ENCODE results near the gene NRDC. TPM values are rescaled to one million over a fixed set of nuclear protein-coding genes. Genes with fewer than 3 reads are reported as not detected.

The NRDC gene
- total and polyA plus RNA-seq, 9 donors: 46.1 to 121 (median 88.3) TPM

DNA sequence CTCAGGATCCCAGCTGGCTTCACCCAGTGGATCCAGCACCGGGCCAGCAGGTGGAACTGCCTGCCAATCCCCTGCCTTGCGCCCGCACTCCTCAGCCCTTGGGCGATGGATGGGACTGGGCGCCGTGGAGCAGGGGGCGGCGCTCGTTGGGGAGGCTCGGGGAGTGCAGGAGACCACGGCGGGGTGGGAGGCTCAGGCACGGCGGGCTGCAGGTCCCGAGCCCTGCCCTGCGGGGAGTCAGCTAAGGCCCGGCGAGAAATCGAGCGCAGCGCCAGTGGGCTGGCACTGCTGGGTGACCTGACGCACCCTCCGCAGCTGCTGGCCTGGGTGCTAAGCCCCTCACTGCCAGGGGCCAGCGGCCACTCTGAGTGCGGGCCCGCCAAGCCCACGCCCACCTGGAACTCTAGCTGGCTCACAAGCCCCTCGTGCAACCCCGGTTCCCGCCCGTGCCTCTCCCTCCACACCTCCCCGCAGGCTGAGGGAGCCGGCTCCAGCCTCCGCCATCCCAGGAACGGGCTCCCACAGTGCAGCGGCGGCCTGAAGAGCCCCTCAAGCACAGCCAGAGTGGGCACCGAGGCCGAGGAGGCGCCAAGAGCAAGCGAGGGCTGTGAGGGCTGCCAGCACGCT lies 31.1 kb downstream of the NRDC start:
- H3K27me3 ChIP-seq: no peaks in the 10 kb centered on the region
- no peaks in the 10 kb centered on the region for H3K4me1 ChIP-seq (ENCODE audit: insufficient read depth)
- no peak overlapping the region for H3K4me3 ChIP-seq
- H3K9me3 ChIP-seq: no peaks in the 10 kb centered on the region
- WGBS, 3 donors: 97 to 98% (median 98%) methylated on average over 37 to 42 of the region's 42 CpGs
- TF ChIP-seq CTCF (IDR thresholded peaks at IDR 0.05) (no peak), EP300 (IDR thresholded peaks at IDR 0.05) (no peak), POLR2A (IDR thresholded peaks at IDR 0.05) (no peak)
- no peaks in the 10 kb centered on the region for H3K36me3 ChIP-seq
- no peak overlapping the region for H3K27ac ChIP-seq
- intact Hi-C loops (cut with DNase I): no loop called here
- no peak for DNase-seq

GRCh38 chr1:51843948-51844347 lies 34.6 kb downstream of the NRDC start:
- Histone ChIP-seq H3K9me3 (no peaks in the 10 kb centered on the region), H3K27ac (no peak overlapping the region), H3K4me3 (no peak overlapping the region), H3K36me3 (no peaks in the 10 kb centered on the region), H3K4me1 (ENCODE audit: insufficient read depth) (no peaks in the 10 kb centered on the region), H3K27me3 (no peaks in the 10 kb centered on the region)
- TF ChIP-seq CTCF (IDR thresholded peaks at IDR 0.05): no peak
- TF ChIP-seq POLR2A (IDR thresholded peaks at IDR 0.05): no peak
- no peak for TF ChIP-seq EP300 (IDR thresholded peaks at IDR 0.05)
- 82 to 88% (median 85%) methylated on average over 4 of the region's 4 CpGs for WGBS, 3 donors
- no peak for DNase-seq
- intact Hi-C loops (cut with DNase I): no loop called here

GRCh38 chr1:51842261-51842660 lies 36.3 kb downstream of the NRDC start:
- H3K27me3 ChIP-seq: no peaks in the 10 kb centered on the region
- WGBS, 3 donors: 95 to 96% (median 95%) methylated on average over 1 of the region's 1 CpG
- H3K4me3 ChIP-seq: no peak overlapping the region
- DNase-seq: no peak
- H3K27ac ChIP-seq: no peak overlapping the region
- H3K36me3 ChIP-seq: no peaks in the 10 kb centered on the region
- TF ChIP-seq EP300 (IDR thresholded peaks at IDR 0.05) (no peak), POLR2A (IDR thresholded peaks at IDR 0.05) (no peak), CTCF (IDR thresholded peaks at IDR 0.05) (no peak)
- H3K4me1 ChIP-seq (ENCODE audit: insufficient read depth): no peaks in the 10 kb centered on the region
- intact Hi-C loops (cut with DNase I): no loop called here
- no peaks in the 10 kb centered on the region for H3K9me3 ChIP-seq

GRCh38 chr1:51840743-51841461 lies 37.6 kb downstream of the NRDC start:
- Histone ChIP-seq H3K4me3 (no peak overlapping the region), H3K9me3 (no peaks in the 10 kb centered on the region), H3K27ac (no peak overlapping the region), H3K36me3 (no peaks in the 10 kb centered on the region), H3K4me1 (ENCODE audit: insufficient read depth) (no peaks in the 10 kb centered on the region), H3K27me3 (no peaks in the 10 kb centered on the region)
- 94 to 97% (median 95%) methylated on average over 4 of the region's 4 CpGs for WGBS, 3 donors
- intact Hi-C loops (cut with DNase I): no loop called here
- DNase-seq: no peak
- TF ChIP-seq POLR2A (IDR thresholded peaks at IDR 0.05) (no peak), CTCF (IDR thresholded peaks at IDR 0.05) (no peak), EP300 (IDR thresholded peaks at IDR 0.05) (no peak)
